MM.1S (cell line): ENCODE data around the gene AATK.

Experiments used
- DNase-seq: peaks from one replicate; pipeline ENCODE4 v3.0.0-alpha.2; 2015
- H2AFZ ChIP-seq: fragments of 300-600 bp; sonication (generic); 2 replicates; pipeline ENCODE4 v1.6.0; 2016; ENCODE audit warnings: antibody characterized with exemption, low read length
- H3F3A ChIP-seq: fragments of 300-600 bp; sonication (generic); 2 replicates; pipeline ENCODE4 v1.6.1; 2016; ENCODE audit warnings: mild to moderate bottlenecking, antibody characterized with exemption, low read length, moderate library complexity, mixed read lengths; ENCODE audit not compliant: insufficient read depth
- H3K27ac ChIP-seq: fragments of 300-600 bp; sonication (generic); 2 replicates; pipeline ENCODE4 v1.5.1; 2016; ENCODE audit warnings: mild to moderate bottlenecking, low read length
- H3K27me3 ChIP-seq: fragments of 300-600 bp; sonication (generic); replicated peaks from 2 replicates; pipeline ENCODE4 v1.6.0; 2016; ENCODE audit warnings: low read length; ENCODE audit not compliant: insufficient read depth
- H3K36me3 ChIP-seq: fragments of 300-600 bp; sonication (generic); replicated peaks from 2 replicates; pipeline ENCODE4 v1.6.1; 2016; ENCODE audit warnings: mild to moderate bottlenecking, low read length, mixed read lengths; ENCODE audit not compliant: insufficient read depth
- H3K4me1 ChIP-seq: fragments of 300-600 bp; sonication (generic); 2 replicates; pipeline ENCODE4 v1.6.1; 2016; ENCODE audit warnings: low read length, mixed read lengths
- H3K4me2 ChIP-seq: fragments of 300-600 bp; sonication (generic); 2 replicates; pipeline ENCODE4 v1.6.0; 2016; ENCODE audit warnings: low read depth, low read length
- H3K4me3 ChIP-seq: fragments of 300-600 bp; sonication (generic); 2 replicates; pipeline ENCODE4 v1.5.1; 2016; ENCODE audit warnings: low read length, mixed read lengths
- H3K79me2 ChIP-seq: fragments of 300-600 bp; sonication (generic); 2 replicates; pipeline ENCODE4 v1.6.1; 2016; ENCODE audit warnings: mixed run types, low read length, mixed read lengths
- H3K9ac ChIP-seq: fragments of 300-600 bp; sonication (generic); 2 replicates; pipeline ENCODE4 v1.6.1; 2016; ENCODE audit warnings: low read length, mixed read lengths
- H3K9me2 ChIP-seq: fragments of 300-600 bp; sonication (generic); replicated peaks from 2 replicates; pipeline ENCODE4 v1.6.1; 2016; ENCODE audit warnings: mild to moderate bottlenecking, low read length, mixed read lengths; ENCODE audit not compliant: insufficient read depth
- H3K9me3 ChIP-seq: fragments of 300-600 bp; sonication (generic); replicated peaks from 2 replicates; pipeline ENCODE4 v1.6.1; 2016; ENCODE audit warnings: mild to moderate bottlenecking, low read length, mixed read lengths; ENCODE audit not compliant: insufficient read depth
- H4K20me1 ChIP-seq: fragments of 300-600 bp; sonication (generic); 2 replicates; pipeline ENCODE4 v1.6.1; 2016; ENCODE audit warnings: mild to moderate bottlenecking, low read length, moderate library complexity, mixed read lengths; ENCODE audit not compliant: insufficient read depth
- CTCF ChIP-seq: fragments of 300-600 bp; sonication (generic); IDR thresholded peaks from 2 replicates; pipeline ENCODE4 v1.5.1; 2016; ENCODE audit warnings: antibody characterized with exemption, low read length, mixed read lengths
- EZH2 ChIP-seq: fragments of 300-600 bp; sonication (generic); optimal IDR thresholded peaks from 2 replicates; pipeline ENCODE3; 2017; ENCODE audit warnings: low read depth, mild to moderate bottlenecking, antibody characterized with exemption, low read length, mixed read lengths
- EZH2phosphoT487 ChIP-seq: fragments of 300-600 bp; sonication (generic); IDR thresholded peaks from 2 replicates; pipeline ENCODE4 v1.6.1; 2018; ENCODE audit warnings: antibody characterized with exemption, low read length

Gene AATK

DNA sequence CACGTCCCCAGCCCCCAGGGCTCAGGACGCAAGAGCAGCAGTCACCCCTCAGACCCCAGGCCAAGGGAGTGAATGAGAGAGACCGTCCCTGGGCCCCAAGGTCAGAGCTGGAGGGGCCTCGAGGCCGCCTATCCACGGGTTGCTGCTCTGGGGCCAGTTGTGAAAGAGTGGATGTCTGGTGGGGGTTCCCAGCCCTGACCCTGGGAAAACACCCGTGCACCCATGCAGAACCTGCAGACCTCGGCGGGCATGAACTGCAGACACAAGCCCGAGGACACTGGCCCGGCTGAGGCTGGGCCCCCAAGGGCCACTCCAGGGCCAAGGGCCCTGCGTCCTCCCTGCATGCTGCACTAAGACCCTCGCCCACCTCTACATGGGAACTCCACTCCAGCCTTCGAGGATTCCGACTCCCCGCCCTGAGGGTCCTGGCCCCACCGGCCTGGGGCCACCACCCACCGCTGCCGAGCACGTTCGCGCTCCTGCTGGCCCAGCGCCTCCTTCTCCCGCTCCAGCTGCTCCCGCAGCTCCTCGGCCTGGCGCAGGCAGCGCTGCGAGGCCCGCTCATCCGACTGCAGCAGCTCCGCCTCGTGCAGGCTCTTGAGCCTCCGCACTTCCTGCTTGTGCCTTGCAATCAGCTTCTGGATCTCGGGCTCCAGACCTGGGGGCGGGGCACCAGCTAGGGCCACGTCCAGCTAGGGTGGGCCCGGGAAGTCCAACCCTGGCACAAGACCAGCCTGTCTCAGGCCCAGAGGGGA is 27.6 kb upstream of the AATK start:
- Histone ChIP-seq H3K36me3 (no peaks in the 10 kb centered on the region), H3K9me3 (no peaks in the 10 kb centered on the region), H2AFZ (no peak overlapping the region), H3K9ac (no peak overlapping the region), H4K20me1 (no peaks in the 10 kb centered on the region), H3F3A (no peaks in the 10 kb centered on the region), H3K4me3 (no peak overlapping the region), H3K79me2 (no peaks in the 10 kb centered on the region), H3K4me2 (no peak overlapping the region), H3K27me3 (no peaks in the 10 kb centered on the region), H3K9me2 (no peaks in the 10 kb centered on the region), H3K27ac (no peak overlapping the region), H3K4me1 (no peaks in the 10 kb centered on the region)
- TF ChIP-seq CTCF (no peak), EZH2 (no peak), EZH2phosphoT487 (no peak)
- no peak for DNase-seq

DNA sequence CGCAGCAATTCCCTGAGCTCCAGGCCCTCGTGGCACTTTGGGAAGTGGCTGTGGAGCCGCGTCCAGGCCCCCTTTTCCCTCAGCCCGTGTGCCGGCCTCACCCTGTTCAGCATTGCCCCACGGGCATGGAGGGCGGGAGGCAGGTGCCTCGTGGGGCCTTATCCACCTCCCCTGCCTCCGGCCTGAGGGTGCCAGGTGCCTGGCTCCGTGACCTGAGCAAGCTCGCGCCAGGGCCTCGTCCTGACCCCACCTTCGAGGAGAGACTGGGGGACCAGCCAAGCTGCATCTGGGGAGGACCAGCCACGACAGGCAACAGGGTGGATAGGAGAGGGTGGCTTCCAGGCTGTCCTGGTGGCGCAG is 27.0 kb upstream of the AATK start:
- H3F3A ChIP-seq: no peaks in the 10 kb centered on the region
- no peaks in the 10 kb centered on the region for H3K4me1 ChIP-seq
- no peak overlapping the region for H3K4me2 ChIP-seq
- no peak overlapping the region for H3K9ac ChIP-seq
- H3K4me3 ChIP-seq: no peak overlapping the region
- H3K36me3 ChIP-seq: no peaks in the 10 kb centered on the region
- H3K9me2 ChIP-seq: no peaks in the 10 kb centered on the region
- no peaks in the 10 kb centered on the region for H3K79me2 ChIP-seq
- H3K27me3 ChIP-seq: no peaks in the 10 kb centered on the region
- no peaks in the 10 kb centered on the region for H4K20me1 ChIP-seq
- no peak overlapping the region for H3K27ac ChIP-seq
- H2AFZ ChIP-seq: no peak overlapping the region
- no peak for DNase-seq
- H3K9me3 ChIP-seq: no peaks in the 10 kb centered on the region
- no peak for TF ChIP-seq EZH2phosphoT487
- TF ChIP-seq CTCF: no peak
- TF ChIP-seq EZH2: no peak

DNA sequence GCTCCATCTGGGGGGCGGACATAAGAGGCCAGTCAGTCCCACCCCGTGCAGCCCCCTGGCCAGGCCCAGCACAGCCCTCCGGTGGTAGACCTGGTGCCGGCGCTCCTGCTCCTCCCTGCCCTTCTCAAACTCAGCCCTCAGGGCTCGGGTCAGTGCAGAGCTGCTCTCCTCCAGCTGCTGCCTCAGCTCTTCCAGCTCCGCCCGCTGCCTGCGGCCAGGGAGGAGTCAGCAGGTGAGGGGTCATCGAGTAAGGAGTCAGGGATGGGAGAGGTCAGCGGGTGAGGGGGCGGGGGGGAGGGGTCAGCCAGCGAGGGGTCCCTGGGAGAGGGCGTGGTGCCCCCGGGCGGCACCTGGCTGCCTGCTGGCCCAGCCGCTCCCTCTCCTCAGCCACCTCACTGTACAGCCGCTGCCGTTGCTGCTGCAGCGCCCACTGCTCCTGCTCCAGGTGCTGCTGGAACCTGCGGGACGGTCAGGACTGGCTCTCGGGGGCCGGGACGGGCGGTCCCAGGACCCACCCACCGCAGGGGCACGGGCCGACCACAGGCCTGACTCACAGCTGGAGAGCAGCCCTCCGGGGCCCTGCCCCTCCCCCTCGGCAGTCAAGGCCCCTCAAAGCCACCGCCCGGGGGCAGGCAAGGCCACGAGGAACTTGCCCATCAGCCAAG is 26.5 kb upstream of the AATK start:
- Histone ChIP-seq H3K79me2 (no peaks in the 10 kb centered on the region), H3K9me3 (no peaks in the 10 kb centered on the region), H3K36me3 (no peaks in the 10 kb centered on the region), H3K27me3 (no peaks in the 10 kb centered on the region), H2AFZ (no peak overlapping the region), H3K27ac (no peak overlapping the region), H3K9me2 (no peaks in the 10 kb centered on the region), H3K4me3 (no peak overlapping the region), H3F3A (no peaks in the 10 kb centered on the region), H3K4me2 (no peak overlapping the region), H4K20me1 (no peaks in the 10 kb centered on the region), H3K4me1 (no peaks in the 10 kb centered on the region), H3K9ac (no peak overlapping the region)
- TF ChIP-seq EZH2phosphoT487 (no peak), EZH2 (no peak), CTCF (no peak)
- no peak for DNase-seq
